Endothelial cell (in vitro differentiated cells): ENCODE results near the gene QSOX1. TPM values are rescaled to one million over a fixed set of nuclear protein-coding genes. Genes with fewer than 3 reads are reported as not detected.

Source experiments
- DNase-seq: peaks from one replicate; pipeline ENCODE4 v3.0.0; 2021; ENCODE audit warnings: low spot score
- H3K27ac Mint-ChIP-seq: one replicate; pipeline ENCODE4 v1.8.0; 2021; ENCODE audit warnings: mixed read lengths, inconsistent platforms; ENCODE audit not compliant: unreplicated experiment
- H3K27me3 Mint-ChIP-seq: one replicate; pipeline ENCODE4 v1.8.0; 2021; ENCODE audit warnings: mild to moderate bottlenecking, moderate library complexity, mixed read lengths, inconsistent platforms; ENCODE audit not compliant: unreplicated experiment
- H3K36me3 Mint-ChIP-seq: one replicate; pipeline ENCODE4 v1.8.0; 2021; ENCODE audit warnings: mild to moderate bottlenecking, low read depth, mixed read lengths, inconsistent platforms; ENCODE audit not compliant: unreplicated experiment
- H3K4me1 Mint-ChIP-seq: one replicate; pipeline ENCODE4 v1.8.0; 2021; ENCODE audit warnings: mild to moderate bottlenecking, mixed read lengths, inconsistent platforms; ENCODE audit not compliant: unreplicated experiment
- H3K4me3 Mint-ChIP-seq: one replicate; pipeline ENCODE4 v1.8.0; 2021; ENCODE audit warnings: mild to moderate bottlenecking, mixed read lengths, inconsistent platforms; ENCODE audit not compliant: unreplicated experiment
- H3K9me3 Mint-ChIP-seq: one replicate; pipeline ENCODE4 v1.8.0; 2021; ENCODE audit warnings: mixed read lengths, inconsistent platforms; ENCODE audit not compliant: unreplicated experiment
- CTCF ChIP-seq: fragments of 200-600 bp; sonication (generic); IDR thresholded peaks from one replicate; pipeline ENCODE4 v1.5.0; 2021; ENCODE audit warnings: antibody characterized with exemption; ENCODE audit not compliant: unreplicated experiment
- total RNA-seq: library from RNA; stranded (reverse); fragmentation: NEBNext Ultra II Directional; extraction: Animal tissue kit (Norgen Biotek cat#: 25700); gene quantifications from one replicate; pipeline ENCODE4 v1.2.1, GENCODE V29; 2021; ENCODE audit not compliant: unreplicated experiment

QSOX1 gene
- total RNA-seq, 1 donor from 2014 or later, result 199 TPM

DNA sequence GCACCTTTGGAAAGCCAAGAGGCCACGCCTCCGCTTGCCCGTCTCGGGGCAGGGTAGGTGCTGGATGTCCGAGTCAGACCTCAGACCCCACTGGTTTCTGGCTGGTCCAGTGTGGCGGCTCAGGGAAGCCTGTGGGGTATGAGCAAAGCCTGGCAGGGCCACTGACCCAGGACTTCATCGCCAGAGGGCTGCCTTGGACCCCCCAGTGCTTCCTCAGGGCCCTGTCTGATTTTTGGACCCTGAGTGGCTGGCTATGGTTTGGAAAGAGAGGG, 95.8 kb downstream of the QSOX1 start:
- Mint-ChIP-seq H3K4me3 (no peak overlapping the region), H3K4me1 (peaks cover 58% of the 10 kb centered on the region), H3K9me3 (no peaks in the 10 kb centered on the region), H3K36me3 (peaks cover 11% of the 10 kb centered on the region), H3K27me3 (peaks cover 15% of the 10 kb centered on the region), H3K27ac (peak overlapping the region; percentile 97)
- no peak for TF ChIP-seq CTCF
- no peak for DNase-seq

- DNase-seq, result no peak
- H3K27ac Mint-ChIP-seq, result peak overlapping the region; percentile 70
- H3K4me1 Mint-ChIP-seq, result peaks cover 58% of the 10 kb centered on the region
- peaks cover 11% of the 10 kb centered on the region for H3K36me3 Mint-ChIP-seq
- H3K9me3 Mint-ChIP-seq, result no peaks in the 10 kb centered on the region
- peaks cover 15% of the 10 kb centered on the region for H3K27me3 Mint-ChIP-seq
- H3K4me3 Mint-ChIP-seq, result peak overlapping the region; percentile 14
- no peak for TF ChIP-seq CTCF
These were observed 96.3 kb downstream of the QSOX1 start for GRCh38 chr1:180250883-180251509.

- peak overlapping the region; percentile 70 for H3K27ac Mint-ChIP-seq
- peaks cover 55% of the 10 kb centered on the region for H3K4me1 Mint-ChIP-seq
- no peaks in the 10 kb centered on the region for H3K9me3 Mint-ChIP-seq
These were observed 97.0 kb downstream of the QSOX1 start for GRCh38 chr1:180251526-180252305.

GRCh38 chr1:180252638-180253536, 98.2 kb downstream of the QSOX1 start:
- Mint-ChIP-seq H3K27me3 (peaks cover 14% of the 10 kb centered on the region), H3K36me3 (peaks cover 11% of the 10 kb centered on the region), H3K4me1 (peaks cover 44% of the 10 kb centered on the region), H3K27ac (peak overlapping the region; percentile 45), H3K9me3 (no peaks in the 10 kb centered on the region), H3K4me3 (peak overlapping the region; percentile 22)
- peak; percentile 83 for TF ChIP-seq CTCF
- DNase-seq, result peak; percentile 88

More at GRCh38 chr1:180251526-180252305, 97.0 kb downstream of the QSOX1 start:
- peaks cover 11% of the 10 kb centered on the region for H3K36me3 Mint-ChIP-seq
- TF ChIP-seq CTCF, result no peak
- DNase-seq, result no peak
- peaks cover 15% of the 10 kb centered on the region for H3K27me3 Mint-ChIP-seq
- H3K4me3 Mint-ChIP-seq, result peak overlapping the region; percentile 14

Other genes starting within 250 kb of the QSOX1 start
- gene CEP350, start 200.1 kb upstream of the QSOX1 start, total RNA-seq, result 39.2 TPM
- gene LHX4, start 75.4 kb downstream of the QSOX1 start, total RNA-seq, result 1.5 TPM